ENCODE measurements around the gene LYST.

- TF ChIP-seq POLR2A (IDR thresholded peaks at IDR 0.05; ENCODE audit: low read depth, low read length) = no peak
- TF ChIP-seq TAF1 (IDR thresholded peaks at IDR 0.05; ENCODE audit: borderline replicate concordance, low read depth, low read length) = no peak
Measured at GRCh38 chr1:235802573-235803346, 63.9 kb downstream of the LYST start.
